ENCODE results near the gene FRMD4A.
A peak's percentile ranks its signal among the peaks of the same experiment; 100 is the strongest.

Gene FRMD4A

GRCh38 chr10:13892871-13893270 lies 437.9 kb downstream of the FRMD4A start:
- Mint-ChIP-seq H3K4me3 (no peak overlapping the region), H3K27me3 (ENCODE audit: low read depth) (peaks cover 65% of the 10 kb centered on the region)

GRCh38 chr10:13892001-13892491 lies 438.7 kb downstream of the FRMD4A start:
- H3K27ac Mint-ChIP-seq = no peak overlapping the region
- H3K4me3 Mint-ChIP-seq = no peak overlapping the region
- peaks cover 71% of the 10 kb centered on the region for H3K27me3 Mint-ChIP-seq (ENCODE audit: low read depth)
- no peaks in the 10 kb centered on the region for H3K9me3 Mint-ChIP-seq
- no peaks in the 10 kb centered on the region for H3K36me3 Mint-ChIP-seq (ENCODE audit: low read depth)
- peaks cover 2% of the 10 kb centered on the region for H3K4me1 Mint-ChIP-seq (ENCODE audit: low read depth)

More at GRCh38 chr10:13892871-13893270, 437.9 kb downstream of the FRMD4A start:
- Mint-ChIP-seq H3K9me3 (no peaks in the 10 kb centered on the region), H3K27ac (no peak overlapping the region), H3K36me3 (ENCODE audit: low read depth) (no peaks in the 10 kb centered on the region), H3K4me1 (ENCODE audit: low read depth) (peaks cover 2% of the 10 kb centered on the region)

- H3K27ac Mint-ChIP-seq = no peak overlapping the region
- H3K4me1 Mint-ChIP-seq (ENCODE audit: low read depth) = peaks cover 2% of the 10 kb centered on the region
- peak overlapping the region; percentile 12 for H3K4me3 Mint-ChIP-seq
- H3K9me3 Mint-ChIP-seq = no peaks in the 10 kb centered on the region
- peaks cover 75% of the 10 kb centered on the region for H3K27me3 Mint-ChIP-seq (ENCODE audit: low read depth)
- H3K36me3 Mint-ChIP-seq (ENCODE audit: low read depth) = no peaks in the 10 kb centered on the region
Observed at GRCh38 chr10:13891128-13892000, 439.4 kb downstream of the FRMD4A start.

DNA sequence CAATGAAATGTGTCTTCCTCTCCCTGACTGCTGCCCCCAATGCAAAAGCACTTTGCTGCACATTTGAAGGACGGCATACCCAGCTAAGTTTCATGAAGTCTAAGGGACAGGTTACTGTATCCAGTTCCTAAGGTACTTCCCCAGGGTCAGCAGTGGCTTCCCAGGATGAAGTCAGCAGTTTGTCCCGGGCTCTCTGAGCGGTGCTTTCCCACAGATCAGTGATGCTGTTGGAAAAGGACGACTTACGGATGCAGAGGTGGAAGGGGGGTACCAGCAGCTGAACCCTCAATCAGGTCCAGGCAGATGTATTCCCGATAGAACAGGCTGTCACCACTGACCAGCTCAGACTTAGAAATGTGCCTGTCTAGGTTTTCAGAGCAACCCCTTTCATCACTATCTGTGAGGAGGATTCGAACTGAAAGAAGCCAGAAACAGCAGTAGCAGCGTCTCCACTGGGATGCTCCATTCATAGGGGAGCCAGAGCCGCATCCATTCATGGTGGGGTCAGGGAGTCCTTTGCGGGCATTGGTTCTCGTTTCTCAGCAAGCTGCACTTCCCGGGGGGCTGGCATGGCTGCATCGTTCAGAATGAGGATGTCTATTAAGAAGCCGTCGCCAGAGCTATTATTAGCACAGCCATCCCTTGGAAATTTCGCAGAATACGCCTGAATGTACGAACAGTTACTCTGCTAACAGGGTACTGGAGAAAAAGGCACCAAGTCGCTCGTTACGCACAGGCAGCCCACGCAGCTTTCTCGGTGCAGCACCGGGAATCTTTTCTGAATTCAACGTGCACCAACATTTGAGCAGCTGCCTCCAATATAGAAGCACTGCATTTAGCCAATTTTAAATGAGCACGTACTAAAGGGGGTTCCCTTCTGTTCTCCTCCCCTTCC lies 440.2 kb downstream of the FRMD4A start:
- H3K27me3 Mint-ChIP-seq (ENCODE audit: low read depth) = peaks cover 75% of the 10 kb centered on the region
- peaks cover 2% of the 10 kb centered on the region for H3K4me1 Mint-ChIP-seq (ENCODE audit: low read depth)
- no peaks in the 10 kb centered on the region for H3K36me3 Mint-ChIP-seq (ENCODE audit: low read depth)
- no peaks in the 10 kb centered on the region for H3K9me3 Mint-ChIP-seq
- no peak overlapping the region for H3K4me3 Mint-ChIP-seq
- no peak overlapping the region for H3K27ac Mint-ChIP-seq

- Mint-ChIP-seq H3K4me3 (no peak overlapping the region), H3K27me3 (ENCODE audit: low read depth) (peaks cover 64% of the 10 kb centered on the region), H3K36me3 (ENCODE audit: low read depth) (no peaks in the 10 kb centered on the region), H3K4me1 (ENCODE audit: low read depth) (peaks cover 2% of the 10 kb centered on the region), H3K27ac (no peak overlapping the region), H3K9me3 (no peaks in the 10 kb centered on the region)
Observed at GRCh38 chr10:13887761-13888160, 443.0 kb downstream of the FRMD4A start.

DNA sequence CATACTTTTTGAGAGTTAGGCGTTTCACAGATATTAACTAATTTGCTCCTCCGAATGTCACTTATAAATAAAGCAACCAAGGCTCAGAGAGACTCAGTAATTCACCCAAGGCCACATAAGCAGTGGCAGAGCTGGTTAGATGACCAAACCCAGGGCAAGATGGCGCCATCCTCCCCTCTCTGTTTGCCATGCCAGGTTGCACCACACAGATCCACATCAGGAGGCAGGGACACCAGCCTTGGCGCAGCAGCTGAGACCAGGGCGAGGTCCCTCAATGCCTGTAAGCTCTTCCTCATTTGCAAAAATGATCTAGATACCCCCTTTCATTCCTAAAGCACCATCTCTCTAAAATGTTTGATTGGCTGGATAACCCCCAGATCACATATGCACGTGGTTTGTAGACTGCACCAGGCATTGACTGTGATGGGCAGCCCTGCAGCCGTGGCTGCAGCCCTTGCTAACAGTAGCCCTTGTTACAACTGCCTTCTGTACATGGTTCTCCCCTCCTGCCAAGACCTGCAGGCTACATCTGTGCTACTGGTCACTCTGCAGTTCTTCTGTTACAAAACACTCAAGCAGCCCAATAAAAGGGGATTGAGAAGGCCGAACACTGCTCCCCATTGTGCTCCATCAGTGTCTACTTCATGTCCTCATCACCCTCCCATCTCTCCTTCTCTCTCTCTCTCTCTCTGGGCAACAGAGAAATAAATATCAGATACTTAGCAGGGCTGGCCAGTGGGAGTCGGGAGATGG lies 445.3 kb downstream of the FRMD4A start:
- Mint-ChIP-seq H3K9me3 (no peaks in the 10 kb centered on the region), H3K27me3 (ENCODE audit: low read depth) (peaks cover 44% of the 10 kb centered on the region), H3K27ac (no peak overlapping the region), H3K4me1 (ENCODE audit: low read depth) (no peaks in the 10 kb centered on the region), H3K4me3 (no peak overlapping the region), H3K36me3 (ENCODE audit: low read depth) (no peaks in the 10 kb centered on the region)

- H3K4me3 Mint-ChIP-seq = no peak overlapping the region
- H3K36me3 Mint-ChIP-seq (ENCODE audit: low read depth) = no peaks in the 10 kb centered on the region
- H3K27me3 Mint-ChIP-seq (ENCODE audit: low read depth) = peaks cover 29% of the 10 kb centered on the region
- H3K27ac Mint-ChIP-seq = no peak overlapping the region
- no peaks in the 10 kb centered on the region for H3K9me3 Mint-ChIP-seq
- no peaks in the 10 kb centered on the region for H3K4me1 Mint-ChIP-seq (ENCODE audit: low read depth)
Observed at GRCh38 chr10:13883636-13884444, 446.9 kb downstream of the FRMD4A start.

DNA sequence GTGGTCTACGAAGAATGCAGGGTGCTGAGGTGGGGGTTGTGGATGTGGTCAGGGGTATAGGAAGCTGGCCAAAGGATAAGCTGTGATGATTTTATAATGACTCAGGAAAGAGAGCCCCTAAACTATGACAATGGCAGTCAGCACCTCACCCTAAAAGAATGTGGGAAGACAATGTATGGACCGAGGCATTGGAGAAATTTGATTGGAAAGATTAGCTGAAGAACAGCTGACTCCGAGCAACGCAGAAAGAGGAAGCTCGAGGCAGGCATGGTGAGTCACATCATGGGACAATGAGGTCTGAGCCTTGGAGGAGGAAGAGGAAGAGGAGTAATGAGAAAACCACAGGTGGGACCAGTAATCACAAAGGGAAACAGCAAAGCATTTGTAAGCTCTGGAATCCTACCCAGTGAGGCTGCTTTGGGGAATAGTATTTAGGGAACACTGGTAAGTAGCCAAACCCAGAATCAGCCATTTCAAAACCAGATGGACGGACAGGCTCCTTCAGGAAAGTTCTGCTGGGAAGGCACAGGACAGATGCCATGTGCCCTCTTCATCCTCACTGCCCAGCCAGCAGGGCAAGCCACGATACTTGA lies 448.5 kb downstream of the FRMD4A start:
- no peaks in the 10 kb centered on the region for H3K9me3 Mint-ChIP-seq
- H3K4me3 Mint-ChIP-seq = no peak overlapping the region
- no peaks in the 10 kb centered on the region for H3K4me1 Mint-ChIP-seq (ENCODE audit: low read depth)
- no peaks in the 10 kb centered on the region for H3K36me3 Mint-ChIP-seq (ENCODE audit: low read depth)
- peaks cover 15% of the 10 kb centered on the region for H3K27me3 Mint-ChIP-seq (ENCODE audit: low read depth)
- H3K27ac Mint-ChIP-seq = no peak overlapping the region

GRCh38 chr10:13880760-13881159 lies 450.0 kb downstream of the FRMD4A start:
- H3K27ac Mint-ChIP-seq = no peak overlapping the region
- H3K4me1 Mint-ChIP-seq (ENCODE audit: low read depth) = no peaks in the 10 kb centered on the region
- H3K9me3 Mint-ChIP-seq = no peaks in the 10 kb centered on the region
- H3K27me3 Mint-ChIP-seq (ENCODE audit: low read depth) = peaks cover 9% of the 10 kb centered on the region
- no peak overlapping the region for H3K4me3 Mint-ChIP-seq
- no peaks in the 10 kb centered on the region for H3K36me3 Mint-ChIP-seq (ENCODE audit: low read depth)

DNA sequence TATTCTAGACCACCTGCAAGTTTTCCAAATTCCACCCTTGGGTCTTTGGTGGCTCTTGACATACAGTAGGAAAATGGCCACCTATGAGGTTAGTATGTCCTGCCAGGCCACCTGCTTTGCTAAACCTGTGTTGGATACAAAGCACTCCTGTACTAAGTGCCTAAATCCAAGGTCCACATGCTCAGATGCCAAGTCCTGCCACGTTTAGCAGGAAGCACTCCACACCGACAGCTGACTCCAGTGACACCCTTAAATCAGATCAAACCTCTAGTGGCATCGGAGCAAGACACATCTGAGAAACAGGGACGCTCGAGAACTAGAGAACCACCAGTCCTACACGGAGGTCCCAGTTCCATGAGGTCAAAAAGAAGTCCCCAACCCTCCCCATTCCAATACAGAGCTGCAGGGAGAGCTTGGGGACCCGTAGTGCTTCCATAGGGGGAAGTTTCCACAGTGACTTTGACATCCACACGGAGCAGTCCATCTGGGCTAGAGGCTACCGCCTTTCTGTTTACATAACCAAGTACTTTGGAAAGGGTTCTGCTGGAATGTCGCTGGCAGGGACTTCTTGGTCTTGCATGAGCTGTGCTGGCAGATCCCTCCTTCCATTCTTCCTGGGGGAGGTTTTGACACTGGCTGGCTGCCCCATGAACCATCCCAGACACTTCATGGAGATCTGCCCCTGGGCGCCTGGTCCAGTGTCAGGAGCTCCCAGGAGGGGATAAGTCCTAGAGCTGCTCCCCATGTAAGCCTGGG lies 453.4 kb downstream of the FRMD4A start:
- Mint-ChIP-seq H3K4me3 (no peak overlapping the region), H3K27me3 (ENCODE audit: low read depth) (no peaks in the 10 kb centered on the region), H3K27ac (no peak overlapping the region), H3K9me3 (no peaks in the 10 kb centered on the region), H3K4me1 (ENCODE audit: low read depth) (no peaks in the 10 kb centered on the region), H3K36me3 (ENCODE audit: low read depth) (no peaks in the 10 kb centered on the region)

DNA sequence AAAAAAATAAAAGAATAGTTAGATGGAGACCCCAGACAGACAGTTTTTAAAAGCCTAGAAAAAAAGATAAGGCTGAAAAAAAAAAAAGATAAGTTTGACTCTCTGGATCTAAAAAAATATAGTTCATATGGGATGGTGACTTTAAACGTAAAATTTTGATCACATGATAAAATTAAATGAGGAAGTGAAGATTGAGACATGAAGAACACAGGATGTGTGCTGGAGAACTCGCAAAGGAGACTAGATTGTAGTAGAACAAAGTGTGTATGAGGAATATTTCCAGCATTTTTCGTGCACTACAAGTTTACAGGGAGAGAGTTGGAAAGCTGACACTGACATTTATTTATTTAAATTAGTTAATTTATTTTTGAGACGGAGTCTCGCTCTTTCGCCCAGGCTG lies 457.5 kb downstream of the FRMD4A start:
- H3K36me3 Mint-ChIP-seq (ENCODE audit: low read depth) = no peaks in the 10 kb centered on the region
- H3K27ac Mint-ChIP-seq = no peak overlapping the region
- no peak overlapping the region for H3K4me3 Mint-ChIP-seq
- no peaks in the 10 kb centered on the region for H3K9me3 Mint-ChIP-seq
- no peaks in the 10 kb centered on the region for H3K27me3 Mint-ChIP-seq (ENCODE audit: low read depth)
- H3K4me1 Mint-ChIP-seq (ENCODE audit: low read depth) = peaks cover 1% of the 10 kb centered on the region

DNA sequence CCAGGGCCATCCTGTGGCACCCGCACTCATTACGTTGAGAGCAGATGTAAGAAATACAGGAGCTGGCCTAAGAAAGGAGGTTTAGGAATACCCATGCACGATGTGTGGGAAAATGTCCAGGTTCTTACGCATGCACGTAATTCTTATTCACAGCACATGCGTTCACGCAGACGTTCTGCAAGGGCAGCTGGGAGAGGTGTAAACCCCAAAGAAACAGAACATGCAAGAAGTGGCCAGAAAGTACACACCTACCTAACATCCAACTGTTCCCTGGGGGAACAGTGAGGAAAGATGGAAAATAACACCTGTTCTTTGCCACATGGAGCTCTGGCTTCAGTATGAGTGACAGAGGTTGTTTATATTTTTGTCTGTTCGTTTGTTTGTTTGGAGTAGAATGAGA lies 458.3 kb downstream of the FRMD4A start:
- peaks cover 1% of the 10 kb centered on the region for H3K4me1 Mint-ChIP-seq (ENCODE audit: low read depth)
- no peak overlapping the region for H3K4me3 Mint-ChIP-seq
- no peaks in the 10 kb centered on the region for H3K36me3 Mint-ChIP-seq (ENCODE audit: low read depth)
- H3K27ac Mint-ChIP-seq = no peak overlapping the region
- no peaks in the 10 kb centered on the region for H3K27me3 Mint-ChIP-seq (ENCODE audit: low read depth)
- no peaks in the 10 kb centered on the region for H3K9me3 Mint-ChIP-seq

GRCh38 chr10:13871776-13872175 lies 458.9 kb downstream of the FRMD4A start:
- peaks cover 1% of the 10 kb centered on the region for H3K4me1 Mint-ChIP-seq (ENCODE audit: low read depth)

More at GRCh38 chr10:13871776-13872175, 458.9 kb downstream of the FRMD4A start:
- H3K27me3 Mint-ChIP-seq (ENCODE audit: low read depth) = no peaks in the 10 kb centered on the region
- H3K4me3 Mint-ChIP-seq = no peak overlapping the region
- H3K9me3 Mint-ChIP-seq = no peaks in the 10 kb centered on the region
- no peak overlapping the region for H3K27ac Mint-ChIP-seq
- no peaks in the 10 kb centered on the region for H3K36me3 Mint-ChIP-seq (ENCODE audit: low read depth)

Data from T-helper 1 cell treated with Interleukin-12 subunit alpha and Interleukin-12 subunit beta and Interleukin-4 antibody, amounts not matched to agents 30 μg/mL and 1 μg/mL, for 36 hours (primary cell).